ENCODE measurements around the gene CEACAM1. TPM values are rescaled to one million over a fixed set of nuclear protein-coding genes. Genes with fewer than 3 reads are reported as not detected.

CEACAM1 gene
- 2.4 to 3.7 TPM (median 2.9 TPM) in 5 replicates for total RNA-seq (2022; extraction: Qiagen RNA extraction; ENCODE audit: low read depth)

GRCh38 chr19:42528354-42529247 is at the start of gene CEACAM1:
TSS of gene CEACAM1 (minus strand) at chr19:42528481. CDS start at chr19:42528374, 107 bp downstream.

Other genes starting within 250 kb of the CEACAM1 start
- 3.6 to 4.9 TPM (median 4.3 TPM) in 5 replicates for gene PRR19, start 226.3 kb downstream of the CEACAM1 start, total RNA-seq (2022; extraction: Qiagen RNA extraction; ENCODE audit: low read depth)
- gene PAFAH1B3, start 225.9 kb downstream of the CEACAM1 start, total RNA-seq (2022; extraction: Qiagen RNA extraction; ENCODE audit: low read depth), result 132 to 152 TPM (median 151 TPM) in 5 replicates
- 2.2 to 3.9 TPM (median 3.2 TPM) in 5 replicates for gene TMEM145, start 215.2 kb downstream of the CEACAM1 start, total RNA-seq (2022; extraction: Qiagen RNA extraction; ENCODE audit: low read depth)
- gene MEGF8, start 202.8 kb downstream of the CEACAM1 start, total RNA-seq (2022; extraction: Qiagen RNA extraction; ENCODE audit: low read depth), result 19.0 to 25.2 TPM (median 23.3 TPM) in 5 replicates
- 40.7 to 55.2 TPM (median 48.7 TPM) in 5 replicates for gene CNFN, start 138.2 kb downstream of the CEACAM1 start, total RNA-seq (2022; extraction: Qiagen RNA extraction; ENCODE audit: low read depth)
- 1.4 to 2.9 TPM (median 2.3 TPM) in 5 replicates for gene LIPE, start 101.1 kb downstream of the CEACAM1 start, total RNA-seq (2022; extraction: Qiagen RNA extraction; ENCODE audit: low read depth)
- gene CXCL17, start 85.5 kb downstream of the CEACAM1 start, total RNA-seq (2022; extraction: Qiagen RNA extraction; ENCODE audit: low read depth), result 0.18 TPM in 1 of 5 replicates, not detected in the others
- gene CEACAM8, start 66.4 kb upstream of the CEACAM1 start, total RNA-seq (2022; extraction: Qiagen RNA extraction; ENCODE audit: low read depth), result not detected in 5 replicates
- 0.07 to 0.20 TPM (median 0.15 TPM) in 4 of 5 replicates, not detected in the other for gene PSG3, start 212.0 kb upstream of the CEACAM1 start, total RNA-seq (2022; extraction: Qiagen RNA extraction; ENCODE audit: low read depth)
- gene PSG8, start 237.2 kb upstream of the CEACAM1 start, total RNA-seq (2022; extraction: Qiagen RNA extraction; ENCODE audit: low read depth), result 0.11 to 0.30 TPM (median 0.19 TPM) in 5 replicates